ENCODE data around the gene CLDN8.

CLDN8 gene

GRCh38 chr21:30194701-30195299, 21.1 kb downstream of the CLDN8 start:
- no peak for DNase-seq

- no peak for DNase-seq
Measured at GRCh38 chr21:30193201-30193600, 22.7 kb downstream of the CLDN8 start.

- no peak for DNase-seq
Measured at GRCh38 chr21:30190554-30190953, 25.3 kb downstream of the CLDN8 start.

- no peak for DNase-seq
Measured at GRCh38 chr21:30189773-30190172, 26.1 kb downstream of the CLDN8 start.

- no peak for DNase-seq
Measured at GRCh38 chr21:30186242-30186641, 29.7 kb downstream of the CLDN8 start.

GRCh38 chr21:30168086-30168485, 47.8 kb downstream of the CLDN8 start:
- no peak for DNase-seq

- DNase-seq, result no peak
Measured at GRCh38 chr21:30166705-30167104, 49.2 kb downstream of the CLDN8 start, which contains the start of gene CLDN17. Gene CLDN17 (minus strand): TSS chr21:30166805. CDS start chr21:30166617, 188 bp downstream.

GRCh38 chr21:30166171-30166570, 49.7 kb downstream of the CLDN8 start:
- no peak for DNase-seq

GRCh38 chr21:30164796-30165195, 51.1 kb downstream of the CLDN8 start:
- DNase-seq, result no peak

Measured in activated effector memory CD4-positive, alpha-beta T cell treated with Interleukin-2 at 50 U/mL for 16 hours (primary cell).